Activated CD8-positive, alpha-beta memory T cell treated with anti-CD3 and anti-CD28 coated beads, Interleukin-2, amount 10 ng/mL, durations not matched to agents 7 days and 5 days (primary cell): ENCODE data around the gene MEIKIN. TPM values are rescaled to one million over a fixed set of nuclear protein-coding genes. Genes with fewer than 3 reads are reported as not detected.

Experiments used
- ATAC-seq: fragments of 150-1000 bp; cut with Tn5 transposase; one replicate; pipeline ENCODE4 v1.10.0; 2021; ENCODE audit warnings: moderate library complexity
- CTCF ChIA-PET: fragments of 350-600 bp; sonication (Branson Sonifier 250); formaldehyde crosslinking; loops from one replicate; lab custom pipeline; 2021; ENCODE audit warnings: antibody characterized with exemption; lab: Charles Lee
- DNase-seq: peaks from one replicate; pipeline ENCODE4 v3.0.0-alpha.2; 2020
- H3K27ac Mint-ChIP-seq: one replicate; pipeline ENCODE4 v1.8.0; 2021; ENCODE audit warnings: mild to moderate bottlenecking, mixed read lengths
- H3K27me3 Mint-ChIP-seq: one replicate; pipeline ENCODE4 v1.8.0; 2021; ENCODE audit warnings: mixed read lengths
- H3K36me3 Mint-ChIP-seq: one replicate; pipeline ENCODE4 v1.8.0; 2021; ENCODE audit warnings: mild to moderate bottlenecking, mixed read lengths
- H3K4me1 Mint-ChIP-seq: one replicate; pipeline ENCODE4 v1.8.0; 2021; ENCODE audit warnings: mixed read lengths
- H3K4me3 Mint-ChIP-seq: one replicate; pipeline ENCODE4 v1.8.0; 2021; ENCODE audit warnings: mild to moderate bottlenecking, moderate library complexity, mixed read lengths
- H3K9me3 Mint-ChIP-seq: one replicate; pipeline ENCODE4 v1.8.0; 2022; ENCODE audit warnings: low read depth, mixed read lengths
- total RNA-seq, 2 experiments: library from RNA; stranded (reverse); gene quantifications; one replicate each; pipeline ENCODE4 v1.2.3, GENCODE V29; 2021

MEIKIN gene
- total RNA-seq, 2 experiments from 2014 or later = not detected

DNA sequence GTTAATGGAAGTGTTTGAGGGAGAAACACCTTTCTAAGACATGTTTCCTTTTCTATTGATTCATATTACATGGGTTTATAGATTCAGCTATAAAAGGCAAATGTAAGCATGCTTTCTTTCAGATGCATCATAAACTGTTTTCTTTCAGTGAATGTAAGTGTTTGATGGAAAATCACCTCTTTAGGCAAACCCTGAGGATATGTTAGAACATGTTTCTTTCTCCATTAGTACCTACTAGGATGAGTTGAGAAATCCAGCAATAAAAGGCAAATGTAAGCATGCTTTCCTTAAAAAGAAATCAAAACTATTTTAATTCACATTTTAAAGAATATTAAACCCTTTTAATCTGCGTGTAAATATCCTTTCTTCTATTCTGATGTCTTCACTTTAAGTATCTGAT lies 180.2 kb downstream of the MEIKIN start:
- no peak overlapping the region for H3K4me3 Mint-ChIP-seq
- H3K27me3 Mint-ChIP-seq = no peaks in the 10 kb centered on the region
- peaks cover 54% of the 10 kb centered on the region for H3K36me3 Mint-ChIP-seq
- CTCF ChIA-PET = no interaction called here
- DNase-seq = no peak
- no peaks in the 10 kb centered on the region for H3K4me1 Mint-ChIP-seq
- no peak for ATAC-seq
- H3K27ac Mint-ChIP-seq = no peak overlapping the region
- H3K9me3 Mint-ChIP-seq = peaks cover 24% of the 10 kb centered on the region

DNA sequence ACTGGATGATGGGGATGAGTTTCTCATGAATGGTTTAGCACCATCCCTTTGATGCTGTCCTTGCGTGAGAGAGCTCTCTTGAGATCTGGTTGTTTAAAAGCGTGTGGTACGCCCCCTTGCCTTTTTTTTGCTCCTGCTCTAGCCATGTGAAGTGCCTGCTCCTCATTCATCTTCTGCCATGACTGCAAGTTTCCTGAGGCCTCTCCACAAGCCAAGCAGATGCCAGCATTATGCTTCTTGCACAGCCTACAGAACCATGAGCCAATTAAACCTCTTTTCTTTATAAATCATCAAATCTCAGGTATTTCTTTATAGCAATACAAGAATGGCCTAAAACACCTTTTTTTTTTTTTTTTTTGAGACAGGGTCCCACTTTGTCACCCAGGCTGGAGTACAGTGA lies 181.5 kb downstream of the MEIKIN start:
- no peaks in the 10 kb centered on the region for H3K27me3 Mint-ChIP-seq
- no peak overlapping the region for H3K4me3 Mint-ChIP-seq
- DNase-seq = no peak
- H3K4me1 Mint-ChIP-seq = peaks cover 4% of the 10 kb centered on the region
- no peak overlapping the region for H3K27ac Mint-ChIP-seq
- H3K36me3 Mint-ChIP-seq = peaks cover 61% of the 10 kb centered on the region
- CTCF ChIA-PET = no interaction called here
- peaks cover 24% of the 10 kb centered on the region for H3K9me3 Mint-ChIP-seq
- no peak for ATAC-seq

DNA sequence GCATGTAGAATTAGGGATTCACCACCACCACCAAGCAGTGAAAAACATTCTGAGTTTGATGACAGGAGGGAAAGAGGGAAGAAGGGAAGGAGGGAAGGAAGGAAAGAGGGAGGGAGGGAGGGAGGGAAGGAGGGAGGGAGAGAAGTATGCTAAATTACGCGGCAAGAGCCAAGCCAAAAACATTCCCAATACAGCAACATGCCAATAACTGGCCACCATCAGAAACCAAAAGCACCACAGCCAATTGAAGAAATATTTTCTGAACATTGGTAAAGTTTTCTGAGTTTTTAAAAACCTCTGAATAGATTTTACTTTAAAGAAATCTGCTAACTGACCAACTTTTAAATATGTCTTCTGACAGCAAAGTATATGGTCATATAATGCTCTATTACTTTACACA lies 184.7 kb downstream of the MEIKIN start:
- no peak overlapping the region for H3K4me3 Mint-ChIP-seq

DNA sequence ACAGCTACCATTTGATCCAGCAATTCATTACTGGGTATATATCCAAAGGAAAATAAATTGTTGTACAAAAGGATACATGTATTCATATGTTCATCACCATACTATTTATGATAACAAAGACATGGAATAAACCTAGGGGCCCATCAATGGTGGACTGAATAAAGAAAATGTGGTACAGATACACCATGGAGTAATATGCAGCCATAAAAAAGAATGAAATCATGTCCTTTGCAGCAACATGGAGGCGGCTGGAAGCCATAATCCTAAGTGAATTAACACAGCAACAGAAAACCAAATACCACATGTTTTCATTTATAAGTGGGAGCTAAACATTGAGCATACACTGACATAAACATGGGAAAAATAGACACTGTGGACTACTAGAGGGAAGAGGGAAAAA lies 185.8 kb downstream of the MEIKIN start:
- H3K27ac Mint-ChIP-seq = no peak overlapping the region
- ATAC-seq (no peak), DNase-seq (no peak)
- peaks cover 41% of the 10 kb centered on the region for H3K36me3 Mint-ChIP-seq
- no peak overlapping the region for H3K4me3 Mint-ChIP-seq
- H3K4me1 Mint-ChIP-seq = peaks cover 8% of the 10 kb centered on the region
- no peaks in the 10 kb centered on the region for H3K27me3 Mint-ChIP-seq
- CTCF ChIA-PET = no interaction called here
- peaks cover 10% of the 10 kb centered on the region for H3K9me3 Mint-ChIP-seq

More for the DNA sequence above, 184.7 kb downstream of the MEIKIN start:
- CTCF ChIA-PET = no interaction called here
- no peaks in the 10 kb centered on the region for H3K27me3 Mint-ChIP-seq
- peaks cover 19% of the 10 kb centered on the region for H3K9me3 Mint-ChIP-seq
- peaks cover 8% of the 10 kb centered on the region for H3K4me1 Mint-ChIP-seq
- no peak overlapping the region for H3K27ac Mint-ChIP-seq
- H3K36me3 Mint-ChIP-seq = peaks cover 49% of the 10 kb centered on the region
- DNase-seq = no peak
- no peak for ATAC-seq

DNA sequence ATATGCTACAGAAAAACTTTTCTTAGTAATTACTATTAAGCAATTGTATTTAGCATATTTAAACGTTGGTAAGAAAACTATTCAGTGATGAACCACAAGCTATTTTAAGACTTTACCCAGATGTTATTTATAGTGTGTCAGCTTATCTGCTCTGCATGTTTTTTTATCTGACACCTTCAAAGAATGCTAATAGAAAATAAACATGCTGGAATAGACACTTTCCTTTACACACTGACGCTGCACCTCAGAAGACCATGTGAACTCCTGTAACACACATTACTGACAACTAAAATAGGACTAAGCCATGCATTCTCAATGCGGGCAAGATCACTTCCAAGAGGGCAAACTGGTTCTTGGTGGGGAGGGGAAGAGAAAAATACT lies 187.0 kb downstream of the MEIKIN start:
- Mint-ChIP-seq H3K4me1 (peaks cover 8% of the 10 kb centered on the region), H3K27me3 (no peaks in the 10 kb centered on the region), H3K36me3 (peaks cover 35% of the 10 kb centered on the region), H3K27ac (no peak overlapping the region), H3K9me3 (peaks cover 8% of the 10 kb centered on the region), H3K4me3 (no peak overlapping the region)
- CTCF ChIA-PET = no interaction called here
- ATAC-seq (no peak), DNase-seq (no peak)

DNA sequence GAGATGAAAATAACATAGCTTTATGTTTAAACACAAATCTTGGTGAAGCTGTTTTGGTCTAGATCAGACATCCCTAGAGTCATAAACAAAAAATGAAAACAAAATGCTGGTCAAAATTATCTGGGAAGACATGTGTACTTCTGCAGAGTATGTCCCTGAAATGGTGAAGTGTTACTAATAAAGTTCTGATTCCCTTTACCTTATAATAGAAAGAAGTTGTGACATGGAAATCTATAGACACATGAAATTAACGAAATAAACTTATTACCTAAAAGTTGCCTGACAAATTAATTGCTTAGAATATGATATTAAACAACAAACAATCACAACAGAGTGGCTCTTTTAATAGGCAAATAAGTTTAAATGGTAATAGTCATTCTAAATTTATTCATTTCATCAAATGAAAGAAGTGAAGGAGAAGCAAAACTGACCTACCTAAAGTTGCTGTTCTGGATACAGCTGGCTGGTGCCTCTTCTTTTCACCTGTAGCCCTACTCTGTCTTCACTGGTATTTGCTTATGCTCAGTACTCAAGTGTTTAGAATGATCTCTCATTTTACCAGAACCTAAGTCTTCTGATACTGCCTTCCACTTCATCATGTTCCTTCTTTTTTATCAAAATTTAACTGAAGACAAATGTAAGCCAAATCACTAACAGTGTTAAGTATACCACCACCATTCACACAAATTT lies 187.5 kb downstream of the MEIKIN start:
- CTCF ChIA-PET = no interaction called here
- H3K4me1 Mint-ChIP-seq = peaks cover 8% of the 10 kb centered on the region
- peaks cover 36% of the 10 kb centered on the region for H3K36me3 Mint-ChIP-seq
- peaks cover 10% of the 10 kb centered on the region for H3K9me3 Mint-ChIP-seq
- DNase-seq = no peak
- no peak for ATAC-seq
- no peak overlapping the region for H3K4me3 Mint-ChIP-seq
- no peak overlapping the region for H3K27ac Mint-ChIP-seq
- no peaks in the 10 kb centered on the region for H3K27me3 Mint-ChIP-seq

Other genes starting within 250 kb of the MEIKIN start
- 10 to 100 TPM; 25.5 to 30.3 TPM for gene FNIP1, start 148.6 kb downstream of the MEIKIN start, total RNA-seq
- gene ACSL6, start 66.0 kb upstream of the MEIKIN start, total RNA-seq = 10 to 100 TPM in 1 of 2 experiments, 1 to 10 TPM in 1; 7.0 to 10.9 TPM
- gene IL3, start 115.0 kb upstream of the MEIKIN start, total RNA-seq = 1 to 10 TPM in 1 of 2 experiments, under 1 TPM in 1; 0.47 to 1.5 TPM
- gene CSF2, start 128.1 kb upstream of the MEIKIN start, total RNA-seq = 100 to 1,000 TPM in 1 of 2 experiments, 1 to 10 TPM in 1; 4.9 to 164 TPM